Thyroid gland (tissue), 4 donors: Measurements from ENCODE around the gene CAPN1. TPM values are rescaled to one million over a fixed set of nuclear protein-coding genes. Genes with fewer than 3 reads are reported as not detected.

Experiments
- DNase-seq, 2 donors: peaks; one replicate each; pipeline ENCODE4 v3.0.0-alpha.2; 2019
- H3K27ac ChIP-seq, 3 donors: fragments of 200-600 bp; sonication (generic); 1 replicate in 2 of 3; 2 replicates in 1 of 3; pipeline ENCODE4 v1.5.1; 2016 to 2019; ENCODE audit warnings: mild to moderate bottlenecking in 1 of 3, moderate library complexity in 1 of 3
- H3K27me3 ChIP-seq: fragments of 200-600 bp; sonication (generic); one replicate; pipeline ENCODE4 v1.5.1; 2019
- H3K36me3 ChIP-seq, 2 donors: fragments of 200-600 bp; sonication (generic); one replicate each; pipeline ENCODE4 v1.5.1; 2016 to 2019
- H3K4me1 ChIP-seq, 2 donors: fragments of 200-600 bp; sonication (generic); one replicate each; pipeline ENCODE4 v1.5.1; 2017 to 2019
- H3K4me3 ChIP-seq, 3 donors: fragments of 200-600 bp; sonication (generic); replicated peaks in 1 of 3; 1 replicate in 2 of 3; 2 replicates in 1 of 3; pipeline ENCODE4 v1.5.1; 2016; ENCODE audit warnings: mild to moderate bottlenecking in 1 of 3
- H3K9me3 ChIP-seq: fragments of 200-600 bp; sonication (generic); one replicate; pipeline ENCODE4 v1.5.1; 2017
- CTCF ChIP-seq, 6 experiments: fragments of 200-600 bp in 3 of 6; fragments of 450-650 bp in 3 of 6; sonication (generic) in 3 of 6; IDR thresholded peaks; one replicate each; pipeline ENCODE4 v1.5.1; 2016 to 2019; ENCODE audit warnings: antibody characterized with exemption in 6 of 6, mild to moderate bottlenecking in 2 of 6, inconsistent platforms in 1 of 6, moderate library complexity in 1 of 6
- POLR2A ChIP-seq, 2 donors: fragments of 450-650 bp; IDR thresholded peaks; one replicate each; pipeline ENCODE4 v1.6.1; 2017; ENCODE audit warnings: antibody characterized with exemption in 2 of 2, mild to moderate bottlenecking in 2 of 2, moderate library complexity in 1 of 2
- WGBS, 2 donors: methylation state at CpG; one replicate each; pipeline ENCODE4 v1.1.5; 2017; 5-methylcytosine and 5-hydroxymethylcytosine counted together
- intact Hi-C: fragments of 100-400 bp; cut with DNase I; formaldehyde crosslinking; loops from one replicate; pipeline ENCODE4 v1.15.1; 2023
- total RNA-seq, 4 donors: library from RNA; depleted of rRNA; stranded (reverse); fragments of >200 nt; gene quantifications; one replicate each; pipeline ENCODE4 v1.2.3, GENCODE V29; 2016

CAPN1 gene
- total RNA-seq, 4 donors from 2014 or later = 265 to 519 (median 340) TPM

GRCh38 chr11:65207918-65208784, 26.4 kb downstream of the CAPN1 start:
- no peak for DNase-seq
- Histone ChIP-seq H3K9me3 (no peaks in the 10 kb centered on the region), H3K27me3 (no peaks in the 10 kb centered on the region), H3K36me3 (peaks cover 53 to 71% of the 10 kb centered on the region in 2 donors), H3K4me1 (no peaks in the 10 kb centered on the region), H3K27ac (no peak overlapping the region), H3K4me3 (no peak overlapping the region)
- intact Hi-C loops = no loop called here
- 75 to 82% methylated on average over 13 to 16 of the region's 16 CpGs for WGBS, 2 donors
- TF ChIP-seq POLR2A (IDR thresholded peaks at IDR 0.05) = no peak
- TF ChIP-seq CTCF (IDR thresholded peaks at IDR 0.05) = no peak

GRCh38 chr11:65208785-65209710, 27.3 kb downstream of the CAPN1 start:
- no peak for DNase-seq
- intact Hi-C loops = no loop called here
- no peak overlapping the region for H3K27ac ChIP-seq
- TF ChIP-seq CTCF (IDR thresholded peaks at IDR 0.05) (no peak), POLR2A (IDR thresholded peaks at IDR 0.05) (no peak)
- H3K36me3 ChIP-seq = peaks cover 53 to 71% of the 10 kb centered on the region in 2 donors
- no peak overlapping the region for H3K4me3 ChIP-seq
- H3K4me1 ChIP-seq = no peaks in the 10 kb centered on the region
- 85 to 90% methylated on average over 13 of the region's 13 CpGs for WGBS, 2 donors
- H3K9me3 ChIP-seq = no peaks in the 10 kb centered on the region
- no peaks in the 10 kb centered on the region for H3K27me3 ChIP-seq

DNA sequence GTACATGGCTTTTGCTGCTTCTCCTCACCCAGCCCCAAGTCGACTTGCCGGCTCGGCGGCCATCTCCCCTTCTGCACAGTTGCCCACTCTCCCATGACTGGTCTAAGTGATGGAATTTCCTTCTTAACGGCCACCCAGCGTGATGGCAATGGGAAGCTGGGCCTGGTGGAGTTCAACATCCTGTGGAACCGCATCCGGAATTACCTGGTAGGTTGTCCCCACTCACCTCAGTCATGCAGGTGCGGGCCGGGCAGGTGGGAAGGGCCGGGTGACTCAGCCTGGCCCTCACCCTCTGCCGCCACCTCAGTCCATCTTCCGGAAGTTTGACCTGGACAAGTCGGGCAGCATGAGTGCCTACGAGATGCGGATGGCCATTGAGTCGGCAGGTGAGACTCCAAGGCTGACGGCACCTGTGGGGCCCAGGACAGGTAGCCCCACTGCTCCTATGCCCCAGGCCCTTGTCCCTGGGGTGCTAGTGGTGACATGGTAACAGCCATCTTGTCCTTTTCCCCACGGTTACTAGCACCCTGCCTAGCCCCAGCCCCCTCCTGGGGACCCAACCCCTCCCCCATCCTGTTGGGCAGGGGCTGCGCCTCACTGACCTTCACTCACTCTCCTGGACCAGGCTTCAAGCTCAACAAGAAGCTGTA, 28.1 kb downstream of the CAPN1 start:
- Histone ChIP-seq H3K27me3 (no peaks in the 10 kb centered on the region), H3K36me3 (peaks cover 53 to 67% of the 10 kb centered on the region in 2 donors), H3K4me1 (no peaks in the 10 kb centered on the region), H3K4me3 (no peak overlapping the region), H3K27ac (no peak overlapping the region), H3K9me3 (no peaks in the 10 kb centered on the region)
- WGBS, 2 donors = 88 to 94% methylated on average over 9 to 19 of the region's 20 CpGs
- DNase-seq = no peak
- TF ChIP-seq POLR2A (IDR thresholded peaks at IDR 0.05) = no peak
- TF ChIP-seq CTCF (IDR thresholded peaks at IDR 0.05) = no peak
- intact Hi-C loops = no loop called here

GRCh38 chr11:65210361-65210731, 28.6 kb downstream of the CAPN1 start:
- TF ChIP-seq POLR2A (IDR thresholded peaks at IDR 0.05) = no peak
- TF ChIP-seq CTCF (IDR thresholded peaks at IDR 0.05) = no peak

More at GRCh38 chr11:65210361-65210731, 28.6 kb downstream of the CAPN1 start:
- Histone ChIP-seq H3K4me3 (no peak overlapping the region), H3K27ac (no peak overlapping the region), H3K4me1 (no peaks in the 10 kb centered on the region), H3K36me3 (peaks cover 49 to 62% of the 10 kb centered on the region in 2 donors), H3K27me3 (no peaks in the 10 kb centered on the region), H3K9me3 (no peaks in the 10 kb centered on the region)
- WGBS, 2 donors = 89 to 90% methylated on average over 14 of the region's 14 CpGs
- no peak for DNase-seq
- intact Hi-C loops = no loop called here
